Chondrocyte (in vitro differentiated cells): ENCODE data around the gene TIAM2. TPM values are rescaled to one million over a fixed set of nuclear protein-coding genes. Genes with fewer than 3 reads are reported as not detected.

Source experiments
- DNase-seq: peaks from one replicate; pipeline ENCODE4 v3.0.0; 2021; ENCODE audit warnings: mixed read lengths, low spot score
- H3K27ac Mint-ChIP-seq: one replicate; pipeline ENCODE4 v1.8.0; 2021; ENCODE audit warnings: mild to moderate bottlenecking, moderate library complexity, mixed read lengths; ENCODE audit not compliant: unreplicated experiment
- H3K27me3 Mint-ChIP-seq: 2 replicates; pipeline ENCODE4 v1.8.0; 2021; ENCODE audit warnings: low read depth, mixed read lengths
- H3K36me3 Mint-ChIP-seq: 2 replicates; pipeline ENCODE4 v1.8.0; 2021; ENCODE audit warnings: low read depth, mixed read lengths
- H3K4me1 Mint-ChIP-seq: 2 replicates; pipeline ENCODE4 v1.8.0; 2021; ENCODE audit warnings: low read depth, mild to moderate bottlenecking, mixed read lengths
- H3K4me3 Mint-ChIP-seq: one replicate; pipeline ENCODE4 v1.8.0; 2021; ENCODE audit warnings: mild to moderate bottlenecking, moderate library complexity, mixed read lengths; ENCODE audit not compliant: unreplicated experiment
- H3K9me3 Mint-ChIP-seq: 2 replicates; pipeline ENCODE4 v1.8.0; 2021; ENCODE audit warnings: low read depth, mixed read lengths
- total RNA-seq: library from RNA; stranded (reverse); gene quantifications from 3 replicates; pipeline ENCODE4 v1.2.1, GENCODE V29; 2021
- TF ChIP-seq, protein P1 (sequence below): fragments of 200-600 bp; sonication (generic); IDR thresholded peaks from 2 replicates; pipeline ENCODE4 v1.5.0; 2021; ENCODE audit warnings: antibody characterized with exemption, mild to moderate bottlenecking, moderate library complexity

TIAM2 gene
- total RNA-seq, 1 donor from 2014 or later = 13.8 TPM

GRCh38 chr6:154984146-154984545 lies 11.0 kb upstream of the TIAM2 start:
- Mint-ChIP-seq H3K9me3 (no peaks in the 10 kb centered on the region), H3K27ac (no peak overlapping the region), H3K36me3 (no peaks in the 10 kb centered on the region), H3K27me3 (no peaks in the 10 kb centered on the region), H3K4me1 (peaks cover 15% of the 10 kb centered on the region), H3K4me3 (no peak overlapping the region)
- TF ChIP-seq, protein P1, sequence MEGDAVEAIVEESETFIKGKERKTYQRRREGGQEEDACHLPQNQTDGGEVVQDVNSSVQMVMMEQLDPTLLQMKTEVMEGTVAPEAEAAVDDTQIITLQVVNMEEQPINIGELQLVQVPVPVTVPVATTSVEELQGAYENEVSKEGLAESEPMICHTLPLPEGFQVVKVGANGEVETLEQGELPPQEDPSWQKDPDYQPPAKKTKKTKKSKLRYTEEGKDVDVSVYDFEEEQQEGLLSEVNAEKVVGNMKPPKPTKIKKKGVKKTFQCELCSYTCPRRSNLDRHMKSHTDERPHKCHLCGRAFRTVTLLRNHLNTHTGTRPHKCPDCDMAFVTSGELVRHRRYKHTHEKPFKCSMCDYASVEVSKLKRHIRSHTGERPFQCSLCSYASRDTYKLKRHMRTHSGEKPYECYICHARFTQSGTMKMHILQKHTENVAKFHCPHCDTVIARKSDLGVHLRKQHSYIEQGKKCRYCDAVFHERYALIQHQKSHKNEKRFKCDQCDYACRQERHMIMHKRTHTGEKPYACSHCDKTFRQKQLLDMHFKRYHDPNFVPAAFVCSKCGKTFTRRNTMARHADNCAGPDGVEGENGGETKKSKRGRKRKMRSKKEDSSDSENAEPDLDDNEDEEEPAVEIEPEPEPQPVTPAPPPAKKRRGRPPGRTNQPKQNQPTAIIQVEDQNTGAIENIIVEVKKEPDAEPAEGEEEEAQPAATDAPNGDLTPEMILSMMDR = no peak
- DNase-seq = no peak

DNA sequence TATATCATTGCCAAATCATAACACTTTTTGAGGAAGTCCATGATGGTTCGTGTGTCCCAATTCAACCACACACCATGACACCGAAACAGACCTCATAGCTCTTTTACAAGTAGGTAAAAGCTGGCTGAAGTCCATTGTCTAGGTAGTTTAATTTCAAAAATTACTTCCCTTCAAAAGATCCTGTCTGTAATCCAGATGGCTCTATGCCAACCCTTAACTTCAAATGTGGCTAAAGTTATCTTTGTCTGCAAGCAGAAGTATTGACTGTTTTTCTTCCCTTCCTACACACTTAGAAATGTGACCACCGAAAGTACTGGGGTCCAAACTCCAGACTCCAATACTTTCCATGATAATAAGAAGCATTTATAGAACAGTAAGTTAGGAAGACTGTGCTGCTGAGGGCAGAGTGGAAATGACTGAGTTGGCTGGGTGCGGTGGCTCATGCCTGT lies 8.3 kb upstream of the TIAM2 start:
- no peak for DNase-seq
- Mint-ChIP-seq H3K27ac (peak overlapping the region; percentile 51), H3K9me3 (no peaks in the 10 kb centered on the region), H3K4me3 (no peak overlapping the region), H3K27me3 (no peaks in the 10 kb centered on the region), H3K4me1 (peaks cover 15% of the 10 kb centered on the region), H3K36me3 (no peaks in the 10 kb centered on the region)
- TF ChIP-seq, protein P1 = no peak

GRCh38 chr6:154989448-154989847 lies 5.7 kb upstream of the TIAM2 start:
- Mint-ChIP-seq H3K27me3 (no peaks in the 10 kb centered on the region), H3K4me3 (no peak overlapping the region), H3K9me3 (no peaks in the 10 kb centered on the region), H3K36me3 (no peaks in the 10 kb centered on the region), H3K27ac (no peak overlapping the region), H3K4me1 (peaks cover 10% of the 10 kb centered on the region)
- TF ChIP-seq, protein P1 = no peak
- DNase-seq = no peak

DNA sequence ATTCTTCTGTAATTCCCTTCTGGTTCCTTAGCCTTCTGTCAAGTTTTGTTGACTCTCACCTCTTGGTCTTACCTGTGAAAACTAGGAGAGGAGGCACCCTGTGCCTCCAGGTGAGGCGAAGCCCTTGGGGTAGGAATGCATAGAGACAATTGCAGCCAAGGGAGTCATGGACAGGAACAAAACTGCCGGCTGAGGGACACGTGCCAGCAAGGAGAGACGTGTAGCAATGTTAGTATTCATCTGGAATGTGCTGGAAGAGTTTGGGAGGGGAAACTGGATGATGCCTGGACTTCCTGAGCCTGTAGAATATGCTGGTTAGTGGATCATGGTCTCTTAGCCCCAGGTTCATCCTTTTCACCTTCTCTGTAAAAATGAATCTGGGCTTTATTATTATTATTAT lies 3.9 kb upstream of the TIAM2 start:
- Mint-ChIP-seq H3K4me1 (peaks cover 14% of the 10 kb centered on the region), H3K27me3 (no peaks in the 10 kb centered on the region), H3K27ac (no peak overlapping the region), H3K36me3 (no peaks in the 10 kb centered on the region), H3K9me3 (no peaks in the 10 kb centered on the region), H3K4me3 (no peak overlapping the region)
- TF ChIP-seq, protein P1 = no peak
- no peak for DNase-seq

DNA sequence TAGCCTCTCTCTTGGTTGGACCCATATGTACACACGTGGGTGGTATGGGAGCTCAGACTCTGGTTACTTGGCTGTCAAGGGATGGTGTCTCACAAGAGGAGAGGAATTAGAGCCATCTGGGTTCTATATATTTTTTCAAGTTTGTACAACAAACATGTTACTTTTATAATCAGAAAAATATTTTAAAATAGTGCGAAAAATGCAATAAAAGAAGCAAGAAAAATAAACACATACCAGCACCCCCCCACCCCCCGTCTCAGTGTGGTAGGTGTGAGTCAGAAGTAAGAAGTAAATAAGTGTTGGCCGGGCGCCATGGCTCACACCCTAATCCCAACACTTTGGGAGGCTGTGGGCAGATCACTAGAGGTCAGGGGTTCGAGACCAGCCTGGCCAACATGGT lies 2.1 kb upstream of the TIAM2 start:
- H3K9me3 Mint-ChIP-seq = no peaks in the 10 kb centered on the region
- H3K36me3 Mint-ChIP-seq = no peaks in the 10 kb centered on the region
- no peak for DNase-seq
- H3K4me3 Mint-ChIP-seq = no peak overlapping the region
- TF ChIP-seq, protein P1 = no peak
- no peaks in the 10 kb centered on the region for H3K27me3 Mint-ChIP-seq
- H3K4me1 Mint-ChIP-seq = peaks cover 15% of the 10 kb centered on the region
- no peak overlapping the region for H3K27ac Mint-ChIP-seq
